Measurements from ENCODE around the gene SUSD3. TPM values are rescaled to one million over a fixed set of nuclear protein-coding genes. Genes with fewer than 3 reads are reported as not detected.

Gene SUSD3
- total RNA-seq, 1 experiment from 2014 or later: 5.0 TPM

GRCh38 chr9:93088656-93089015, 30.1 kb downstream of the SUSD3 start:
- Histone ChIP-seq H3K9me3 (ENCODE audit: control insufficient read depth, insufficient read depth, low read depth, low read length) (no peaks in the 10 kb centered on the region; the same call in 1 of the 2 replicates), H3K4me1 (ENCODE audit: control insufficient read depth, insufficient read depth, low read length) (no peaks in the 10 kb centered on the region; the same call in 1 of the 2 replicates), H3K27me3 (ENCODE audit: control insufficient read depth, insufficient read depth, low read length) (no peaks in the 10 kb centered on the region), H3K4me3 (ENCODE audit: low read depth in 2 of 2, low read length in 2 of 2) (no peak overlapping the region), H3K36me3 (ENCODE audit: control insufficient read depth, insufficient read depth, low read length) (no peaks in the 10 kb centered on the region), H3K27ac (ENCODE audit: low read length) (no peak overlapping the region)
- intact Hi-C loops (cut with micrococcal nuclease; ENCODE audit: unreplicated experiment) (no loop called here), in situ Hi-C loops (cut with HindIII; ENCODE audit: low pct_unique_long_range_greater_than_20kb, low sequenced_read_pairs) (no loop called here)
- no peak for DNase-seq (ENCODE audit: low read depth, low spot score)
- ChIA-PET CTCF (no interaction called here), POLR2A (no interaction called here)
- TF ChIP-seq CTCF (IDR thresholded peaks at IDR 0.05) (no peak), TCF7L2 (IDR thresholded peaks at IDR 0.05; ENCODE audit: low read depth, low read length) (no peak), REST (IDR thresholded peaks at IDR 0.05; ENCODE audit: insufficient read depth in 1 of 2, low read depth in 2 of 2, low read length in 1 of 2) (no peak)
- BruUV-seq (replicated peaks): no TSS peak
- no peak for ATAC-seq

- no peaks in the 10 kb centered on the region; the same call in 1 of the 2 replicates for H3K9me3 ChIP-seq (ENCODE audit: control insufficient read depth, insufficient read depth, low read depth, low read length)
- in situ Hi-C loops (cut with HindIII; ENCODE audit: low pct_unique_long_range_greater_than_20kb, low sequenced_read_pairs) (no loop called here), intact Hi-C loops (cut with micrococcal nuclease; ENCODE audit: unreplicated experiment) (no loop called here)
- no peak overlapping the region for H3K27ac ChIP-seq (ENCODE audit: low read length)
- no peak overlapping the region for H3K4me3 ChIP-seq (ENCODE audit: low read depth in 2 of 2, low read length in 2 of 2)
- POLR2A ChIA-PET: no interaction called here
- no peaks in the 10 kb centered on the region for H3K27me3 ChIP-seq (ENCODE audit: control insufficient read depth, insufficient read depth, low read length)
- no peaks in the 10 kb centered on the region for H3K36me3 ChIP-seq (ENCODE audit: control insufficient read depth, insufficient read depth, low read length)
- DNase-seq (ENCODE audit: low read depth, low spot score) (no peak), ATAC-seq (no peak)
- BruUV-seq (replicated peaks): no TSS peak
- TF ChIP-seq TCF7L2 (IDR thresholded peaks at IDR 0.05; ENCODE audit: low read depth, low read length) (no peak), SIN3A (IDR thresholded peaks at IDR 0.05; ENCODE audit: borderline replicate concordance, insufficient read depth, low read depth, low read length) (no peak), POLR2AphosphoS5 (IDR thresholded peaks at IDR 0.05; ENCODE audit: low read depth, low read length) (no peak), CTCF (IDR thresholded peaks at IDR 0.05) (no peak), REST (IDR thresholded peaks at IDR 0.05; ENCODE audit: insufficient read depth in 1 of 2, low read depth in 2 of 2, low read length in 1 of 2) (no peak)
- H3K4me1 ChIP-seq (ENCODE audit: control insufficient read depth, insufficient read depth, low read length): no peaks in the 10 kb centered on the region; the same call in 1 of the 2 replicates
- CTCF ChIA-PET: no interaction called here
Measured at GRCh38 chr9:93089024-93089423, 30.5 kb downstream of the SUSD3 start.
